Raji (cell line): Measurements from ENCODE around the gene FOXP1.

Experiments
- POLR2A ChIP-seq: IDR thresholded peaks from 2 replicates; pipeline ENCODE4 v1.6.1; 2011; ENCODE audit warnings: low read depth, low read length, control low read depth; ENCODE audit not compliant: insufficient read depth

The FOXP1 gene

GRCh38 chr3:71055257-71056001 is 528.1 kb downstream of the FOXP1 start:
- TF ChIP-seq POLR2A = no peak

GRCh38 chr3:71054312-71054711 is 529.2 kb downstream of the FOXP1 start:
- TF ChIP-seq POLR2A = no peak

GRCh38 chr3:71053495-71053894 is 530.0 kb downstream of the FOXP1 start:
- no peak for TF ChIP-seq POLR2A

- TF ChIP-seq POLR2A = no peak
Observed at GRCh38 chr3:71052716-71053115, 530.8 kb downstream of the FOXP1 start.

GRCh38 chr3:71051893-71052687 is 531.4 kb downstream of the FOXP1 start:
- no peak for TF ChIP-seq POLR2A

GRCh38 chr3:71051259-71051595 is 532.3 kb downstream of the FOXP1 start:
- no peak for TF ChIP-seq POLR2A

- TF ChIP-seq POLR2A = no peak
Observed at GRCh38 chr3:71050538-71051258, 532.8 kb downstream of the FOXP1 start.

- no peak for TF ChIP-seq POLR2A
Observed at GRCh38 chr3:71050166-71050537, 533.4 kb downstream of the FOXP1 start.

GRCh38 chr3:71048948-71049347 is 534.6 kb downstream of the FOXP1 start:
- TF ChIP-seq POLR2A = no peak

- no peak for TF ChIP-seq POLR2A
Observed at GRCh38 chr3:71047616-71048531, 535.7 kb downstream of the FOXP1 start.

GRCh38 chr3:71046791-71047190 is 536.7 kb downstream of the FOXP1 start:
- TF ChIP-seq POLR2A = no peak

GRCh38 chr3:71045917-71046282 is 537.6 kb downstream of the FOXP1 start:
- no peak for TF ChIP-seq POLR2A

- no peak for TF ChIP-seq POLR2A
Observed at GRCh38 chr3:71045212-71045916, 538.2 kb downstream of the FOXP1 start.

GRCh38 chr3:71042759-71043158 is 540.8 kb downstream of the FOXP1 start:
- TF ChIP-seq POLR2A = no peak
